GM12801 (cell line): ENCODE measurements around the gene CHORDC1.

Experiments used
- CTCF ChIP-seq: IDR thresholded peaks from one replicate; pipeline ENCODE4 v1.5.1; 2011; ENCODE audit warnings: control low read depth; ENCODE audit not compliant: insufficient read length; ENCODE audit errors: extremely low read depth

Gene CHORDC1

GRCh38 chr11:90228056-90228455, 5.2 kb upstream of the CHORDC1 start:
- no peak for TF ChIP-seq CTCF

DNA sequence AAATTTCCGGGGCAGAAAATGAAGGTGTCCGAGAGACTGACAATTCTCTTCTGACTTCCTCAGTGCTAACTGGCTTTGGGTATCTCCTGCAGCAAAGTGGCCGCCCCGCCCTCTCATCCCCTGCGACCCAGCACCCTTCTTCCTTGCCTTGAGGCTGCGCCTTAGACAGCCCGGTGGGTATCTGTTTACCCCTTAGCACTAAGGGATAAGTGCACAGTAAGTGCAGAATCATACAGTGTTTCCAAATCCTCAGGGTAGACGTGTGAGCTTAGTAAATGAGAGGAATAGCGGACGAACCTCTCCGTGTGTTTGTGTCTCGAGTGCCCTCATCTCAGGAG, 368 bp upstream of the CHORDC1 start:
- no peak for TF ChIP-seq CTCF

DNA sequence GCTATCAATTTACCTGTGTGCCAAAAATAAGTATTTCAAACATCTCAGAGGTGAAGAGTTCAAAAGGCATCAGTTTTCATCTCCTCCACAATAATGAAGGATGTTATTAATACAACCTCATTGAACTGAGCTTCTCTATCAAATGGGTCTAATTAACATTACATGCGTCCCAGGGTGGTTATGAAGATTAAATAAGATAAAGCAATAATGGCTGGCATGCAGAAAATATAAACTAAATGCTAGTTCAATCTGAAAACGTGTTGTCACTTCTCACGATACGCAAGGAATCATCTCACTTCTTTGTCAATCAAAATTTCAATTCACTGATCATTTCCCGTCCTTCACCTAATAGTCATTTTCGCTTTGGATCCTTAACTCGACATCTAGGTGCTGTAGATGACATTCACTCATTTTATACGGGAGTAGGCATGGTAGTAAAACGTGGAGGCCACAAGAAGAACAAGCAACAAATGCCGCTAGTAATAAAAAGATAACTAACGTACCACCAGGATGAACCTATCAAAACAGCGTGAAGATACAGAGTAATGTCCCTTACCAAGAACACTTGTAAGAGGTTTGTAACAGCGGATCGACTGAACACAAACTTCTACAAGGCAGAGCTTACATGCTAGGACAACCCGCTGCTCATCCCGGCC, 918 bp downstream of the CHORDC1 start:
- no peak for TF ChIP-seq CTCF

GRCh38 chr11:90220391-90220790, 2.5 kb downstream of the CHORDC1 start:
- no peak for TF ChIP-seq CTCF

DNA sequence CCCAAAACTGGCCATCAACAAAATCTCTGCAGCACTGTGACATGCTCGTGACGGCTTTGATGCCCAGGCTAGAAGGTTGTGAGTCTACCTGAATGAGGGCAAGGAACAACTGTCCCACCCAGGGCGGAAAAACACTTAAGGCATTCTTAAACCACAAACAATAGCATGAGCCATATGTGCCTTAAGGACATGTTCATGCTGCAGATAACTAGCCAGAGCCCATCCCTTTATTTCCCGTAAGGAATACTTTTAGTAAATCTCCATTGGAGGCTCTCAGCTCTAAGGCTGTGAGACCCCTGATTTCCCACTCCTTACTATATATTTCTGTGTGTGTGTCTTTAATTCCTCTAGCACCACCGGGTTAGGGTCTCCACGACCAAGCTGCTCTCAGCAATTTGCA, 3.4 kb downstream of the CHORDC1 start:
- no peak for TF ChIP-seq CTCF

GRCh38 chr11:90218606-90219005, 4.2 kb downstream of the CHORDC1 start:
- TF ChIP-seq CTCF = no peak

GRCh38 chr11:90216611-90217010, 6.2 kb downstream of the CHORDC1 start:
- TF ChIP-seq CTCF = no peak
